HG02840 (cell line): ENCODE results near the gene BARHL2.

ENCODE experiments used
- ATAC-seq: cut with Tn5 transposase; IDR thresholded peaks from one replicate; pipeline ENCODE4 v1.9.1; 2021; ENCODE audit warnings: mild to moderate bottlenecking, moderate library complexity, moderate number of reproducible peaks; ENCODE audit not compliant: unreplicated experiment, low FRiP score

Gene BARHL2

GRCh38 chr1:90716552-90717355 is at the start of gene BARHL2:
Gene BARHL2 (minus strand): TSS chr1:90717302. CDS start chr1:90717195, 107 bp downstream.
- ATAC-seq: no peak

- ATAC-seq: no peak
These were observed 46.8 kb upstream of the BARHL2 start for GRCh38 chr1:90763930-90764329.

GRCh38 chr1:90763506-90763905 is 46.4 kb upstream of the BARHL2 start:
- ATAC-seq: no peak

GRCh38 chr1:90761781-90762589 is 44.9 kb upstream of the BARHL2 start:
- ATAC-seq: no peak

- ATAC-seq: no peak
These were observed 44.1 kb upstream of the BARHL2 start for GRCh38 chr1:90761156-90761555.

GRCh38 chr1:90753556-90753955 is 36.5 kb upstream of the BARHL2 start:
- no peak for ATAC-seq

GRCh38 chr1:90748668-90749067 is 31.6 kb upstream of the BARHL2 start:
- ATAC-seq: no peak

- ATAC-seq: no peak
These were observed 29.8 kb upstream of the BARHL2 start for GRCh38 chr1:90746857-90747256.

GRCh38 chr1:90745972-90746371 is 28.9 kb upstream of the BARHL2 start:
- no peak for ATAC-seq

GRCh38 chr1:90732136-90732535 is 15.0 kb upstream of the BARHL2 start:
- no peak for ATAC-seq

GRCh38 chr1:90731382-90732050 is 14.4 kb upstream of the BARHL2 start:
- no peak for ATAC-seq

GRCh38 chr1:90730243-90731022 is 13.3 kb upstream of the BARHL2 start:
- ATAC-seq: no peak

- no peak for ATAC-seq
These were observed 12.6 kb upstream of the BARHL2 start for GRCh38 chr1:90729504-90730242.

- ATAC-seq: no peak
These were observed 11.6 kb upstream of the BARHL2 start for GRCh38 chr1:90728502-90729287.

GRCh38 chr1:90727917-90728501 is 10.9 kb upstream of the BARHL2 start:
- ATAC-seq: no peak

- no peak for ATAC-seq
These were observed 9.9 kb upstream of the BARHL2 start for GRCh38 chr1:90726986-90727480.

- ATAC-seq: no peak
These were observed 9.4 kb upstream of the BARHL2 start for GRCh38 chr1:90726425-90726985.
